Retina (tissue), 1 donor: ENCODE measurements around the gene TEX51.

Experiments
- DNase-seq: peaks from one replicate; pipeline ENCODE4 v3.0.0-alpha.2; 2016

Gene TEX51

DNA sequence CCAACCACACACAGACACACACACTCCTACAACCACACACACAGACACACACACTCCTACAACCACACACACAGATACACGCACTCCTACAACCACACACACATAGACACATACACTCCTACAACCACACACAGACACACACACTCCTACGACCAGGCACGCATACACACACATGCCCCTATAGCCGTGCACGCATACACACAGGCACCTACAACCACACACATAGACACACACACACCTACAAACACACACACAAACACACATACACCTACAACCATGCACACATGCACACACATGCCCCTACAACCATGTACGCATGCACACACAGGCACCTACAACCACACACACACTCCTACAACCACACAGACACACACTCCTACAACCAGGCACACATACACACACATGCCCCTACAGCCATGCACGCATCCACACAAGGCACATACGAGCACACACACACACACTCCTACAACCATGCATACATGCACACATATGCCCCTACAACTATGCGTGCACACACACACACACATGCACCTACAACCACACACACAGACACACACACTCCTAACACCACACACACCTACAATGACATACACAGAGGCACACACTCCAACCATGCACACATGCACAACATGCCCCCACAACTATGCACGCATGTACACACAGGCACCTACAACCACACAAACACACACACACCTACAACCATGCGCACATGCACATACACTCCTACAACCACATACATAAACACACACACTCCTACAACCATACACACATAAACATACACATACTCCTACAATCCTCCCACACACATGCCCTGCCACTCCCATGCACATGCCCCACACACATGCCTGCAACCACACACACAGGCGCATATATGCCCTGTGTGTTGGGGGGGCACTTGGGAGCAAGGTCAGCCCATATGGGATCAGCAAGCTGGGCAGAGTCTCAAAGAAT is 19.1 kb upstream of the TEX51 start:
- no peak for DNase-seq

- DNase-seq = no peak
Measured at GRCh38 chr2:126880324-126880723, 18.4 kb upstream of the TEX51 start.

- no peak for DNase-seq
Measured at GRCh38 chr2:126880817-126881216, 17.9 kb upstream of the TEX51 start.

DNA sequence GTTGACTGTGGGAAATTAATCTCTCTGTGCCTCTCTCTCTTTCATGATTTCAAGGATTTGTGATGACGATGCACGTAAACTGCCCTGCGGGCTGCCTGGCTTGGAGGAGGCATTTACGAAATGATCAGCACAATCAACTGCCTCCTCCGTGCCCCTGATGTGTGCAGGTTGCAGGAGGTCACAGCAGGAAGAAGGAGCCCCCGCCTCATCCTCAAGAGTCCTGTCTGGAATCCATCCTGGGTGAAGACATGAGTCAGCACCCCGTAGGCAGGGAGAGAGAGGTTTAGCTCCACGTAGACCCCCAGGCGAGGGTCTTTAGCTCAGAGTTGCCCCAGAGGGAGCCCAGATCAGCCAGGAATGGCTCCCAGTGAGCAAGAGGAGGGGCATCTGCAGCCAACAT is 17.1 kb upstream of the TEX51 start:
- no peak for DNase-seq

DNA sequence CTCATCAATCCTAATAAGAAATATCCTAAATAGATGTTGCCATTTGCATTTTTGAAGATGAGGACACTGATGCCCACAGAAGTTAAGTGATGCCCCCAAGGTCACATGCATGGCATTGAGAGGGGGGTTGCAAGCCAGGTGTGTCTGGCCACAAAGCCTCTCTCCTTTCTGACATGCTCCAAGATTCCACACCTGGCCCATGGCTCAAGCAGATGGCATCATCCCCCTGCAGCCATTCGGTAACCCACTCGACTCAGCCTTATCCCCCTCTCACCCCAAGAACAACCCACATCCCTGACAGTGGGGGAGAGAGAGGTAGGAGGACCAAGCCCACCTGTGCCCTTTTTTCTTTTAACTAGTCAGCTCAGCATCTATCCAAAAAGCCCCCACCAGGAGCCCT is 16.5 kb upstream of the TEX51 start:
- DNase-seq = no peak

DNA sequence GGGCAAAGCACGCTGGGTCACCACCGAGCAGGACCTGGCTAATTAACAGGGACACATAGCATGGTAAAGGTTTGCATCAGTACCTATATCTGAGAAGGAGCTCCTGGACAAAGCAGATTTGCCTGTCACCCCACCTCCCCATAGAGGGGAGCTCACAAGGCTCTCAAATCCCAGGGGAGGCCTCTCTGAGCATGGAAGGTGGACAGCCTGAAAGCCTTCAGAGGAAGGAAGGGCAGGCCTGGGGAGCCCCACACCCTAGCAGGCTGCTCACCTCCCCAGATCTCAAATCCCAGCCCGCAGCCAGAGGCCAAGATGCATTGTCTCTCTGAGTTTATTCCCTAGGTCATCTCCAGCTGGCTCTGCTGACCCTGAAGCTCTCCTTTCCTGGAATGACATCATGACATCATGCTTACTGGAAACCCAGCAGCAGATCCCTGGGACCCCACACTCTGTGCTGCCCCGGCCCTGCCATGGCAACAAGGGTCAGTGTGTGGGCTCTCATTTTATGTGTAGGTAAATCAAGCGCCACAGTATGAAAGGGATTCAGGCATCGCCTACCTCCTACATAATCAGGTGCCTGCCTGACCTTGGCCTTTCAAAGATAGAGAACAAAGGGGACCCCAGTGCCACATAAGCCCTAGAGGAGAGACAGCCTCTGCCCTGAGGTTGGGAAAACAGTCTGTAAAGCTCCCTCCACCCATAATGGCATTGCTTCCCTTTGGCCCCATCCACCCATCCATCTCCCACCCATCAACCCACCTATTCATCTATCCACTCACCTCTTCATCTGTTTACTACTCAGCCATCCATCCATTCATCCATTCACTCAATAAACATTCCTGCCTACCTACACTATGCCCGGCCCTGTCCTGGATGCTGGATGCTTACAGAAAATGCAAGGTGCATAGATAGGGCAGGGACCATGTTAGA is 15.7 kb upstream of the TEX51 start:
- DNase-seq = no peak

DNA sequence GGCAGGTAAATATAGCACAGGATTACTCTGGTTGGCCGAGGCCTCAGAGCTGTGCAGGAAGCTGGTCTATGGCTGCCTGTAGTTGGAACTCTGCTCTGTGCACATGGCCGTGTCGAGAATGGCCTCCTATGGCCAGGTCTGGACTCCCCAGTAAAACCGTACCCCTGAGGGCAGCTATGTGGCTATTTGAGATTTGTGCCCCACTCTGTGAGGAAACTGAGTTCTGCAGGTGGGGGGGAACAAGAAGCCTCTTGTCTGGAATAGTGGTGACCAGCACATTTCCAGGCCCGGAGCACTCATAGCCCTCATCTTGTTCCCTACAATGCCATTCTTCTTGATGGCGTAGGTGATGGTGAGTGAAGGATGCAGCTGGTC is 15.0 kb upstream of the TEX51 start:
- DNase-seq = no peak

GRCh38 chr2:126884861-126885750 is 13.6 kb upstream of the TEX51 start:
- DNase-seq = no peak

DNA sequence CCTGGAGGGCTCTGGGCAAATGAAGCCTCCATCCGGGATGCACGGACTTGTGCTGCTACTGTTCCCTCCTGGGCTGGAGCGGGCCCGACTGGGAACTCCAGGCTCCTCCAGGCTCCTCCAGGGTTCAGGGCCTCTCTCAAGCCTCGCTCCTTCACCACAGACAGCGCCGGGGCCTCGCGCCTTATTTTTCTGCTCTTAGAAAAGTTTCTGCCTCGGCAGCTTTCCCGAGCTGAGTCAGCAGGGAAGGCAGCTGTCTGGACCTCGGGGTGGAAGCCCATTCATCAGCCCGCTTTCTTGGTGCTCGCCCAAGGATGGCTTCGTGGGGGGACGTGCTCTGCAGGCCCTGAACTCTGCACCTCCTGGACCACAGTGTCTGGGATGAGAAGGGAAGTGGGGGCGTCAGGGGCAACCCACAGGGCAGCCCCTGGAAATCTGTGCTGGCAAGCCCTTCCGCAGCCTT is 12.9 kb upstream of the TEX51 start:
- DNase-seq = no peak

DNA sequence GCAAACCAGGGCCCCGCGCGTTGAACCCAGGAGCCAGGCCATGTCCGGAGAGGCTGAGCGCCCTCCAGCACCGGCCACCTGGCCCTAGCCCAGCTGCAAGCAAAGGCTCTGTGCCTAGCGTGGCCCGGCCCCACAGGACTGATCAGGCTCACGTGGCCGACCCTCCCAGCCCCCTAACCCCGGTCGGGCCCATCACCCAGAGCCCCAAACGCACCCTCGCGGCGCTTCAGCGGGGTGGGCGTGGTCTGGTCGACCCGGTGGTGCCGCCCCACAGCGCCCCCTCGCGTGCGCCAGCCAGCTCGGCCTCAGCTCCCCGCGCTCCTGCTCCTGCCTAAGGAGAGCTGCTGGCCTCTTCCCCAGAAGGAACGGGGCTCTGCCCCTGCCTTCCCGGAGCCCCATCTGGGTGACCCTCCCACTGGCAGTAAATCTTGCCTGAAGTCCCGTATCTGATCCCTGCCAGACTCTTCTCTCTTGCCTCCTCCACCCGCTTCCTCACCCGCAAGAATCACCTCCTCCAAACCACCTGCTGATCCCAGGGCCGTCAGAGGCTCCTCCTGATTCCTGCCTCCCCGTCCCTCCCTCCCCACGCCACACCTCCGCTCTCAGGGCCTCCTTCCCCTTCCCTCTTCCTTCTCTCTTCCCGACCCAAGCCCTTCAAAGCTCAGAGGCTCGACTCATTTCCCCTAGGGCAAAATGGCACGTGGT is 12.3 kb upstream of the TEX51 start:
- peak; percentile 91 for DNase-seq

- no peak for DNase-seq
Measured at GRCh38 chr2:126886916-126887280, 11.8 kb upstream of the TEX51 start.

DNA sequence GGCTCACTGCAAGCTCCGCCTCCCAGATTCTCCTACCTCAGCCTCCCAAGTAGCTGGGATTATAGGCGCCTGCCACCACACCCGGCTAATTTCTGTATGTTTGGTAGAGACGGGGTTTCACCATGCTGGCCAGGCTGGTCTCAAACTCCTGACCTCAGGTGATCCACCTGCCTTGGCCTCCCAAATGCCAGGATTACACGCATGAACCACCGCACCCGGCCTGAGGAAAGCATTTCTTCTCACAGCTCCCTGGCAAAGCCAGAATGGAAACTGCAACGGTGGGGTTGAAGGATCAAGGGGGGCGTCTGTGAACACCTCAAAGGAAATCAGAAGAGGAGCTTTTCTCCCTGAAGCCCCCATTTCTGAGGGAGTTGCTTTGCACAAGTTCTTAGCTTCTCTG is 11.2 kb upstream of the TEX51 start:
- no peak for DNase-seq

DNA sequence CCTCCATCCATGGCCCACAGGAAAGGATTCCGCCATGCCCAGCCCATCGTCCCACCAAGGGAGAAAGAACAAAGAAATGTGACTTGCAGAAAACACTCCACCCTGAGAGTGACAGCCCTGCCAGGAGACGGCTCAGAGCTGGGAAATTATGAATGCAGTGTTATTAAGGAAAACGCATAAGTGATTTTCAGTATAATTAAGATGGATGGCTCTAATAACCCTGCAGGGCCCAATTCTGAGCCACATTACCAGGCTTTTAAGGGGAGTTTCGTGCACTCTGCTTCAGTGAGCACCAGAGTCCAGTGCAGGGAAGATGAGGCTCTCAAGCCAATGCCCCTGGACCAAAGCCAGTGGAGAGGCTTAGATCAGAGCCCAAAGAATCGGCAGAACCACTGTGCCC is 10.6 kb upstream of the TEX51 start:
- no peak for DNase-seq

- DNase-seq = no peak
Measured at GRCh38 chr2:126889071-126889470, 9.6 kb upstream of the TEX51 start.

GRCh38 chr2:126889496-126890135 is 9.1 kb upstream of the TEX51 start:
- no peak for DNase-seq

- no peak for DNase-seq
Measured at GRCh38 chr2:126890136-126890510, 8.6 kb upstream of the TEX51 start.

DNA sequence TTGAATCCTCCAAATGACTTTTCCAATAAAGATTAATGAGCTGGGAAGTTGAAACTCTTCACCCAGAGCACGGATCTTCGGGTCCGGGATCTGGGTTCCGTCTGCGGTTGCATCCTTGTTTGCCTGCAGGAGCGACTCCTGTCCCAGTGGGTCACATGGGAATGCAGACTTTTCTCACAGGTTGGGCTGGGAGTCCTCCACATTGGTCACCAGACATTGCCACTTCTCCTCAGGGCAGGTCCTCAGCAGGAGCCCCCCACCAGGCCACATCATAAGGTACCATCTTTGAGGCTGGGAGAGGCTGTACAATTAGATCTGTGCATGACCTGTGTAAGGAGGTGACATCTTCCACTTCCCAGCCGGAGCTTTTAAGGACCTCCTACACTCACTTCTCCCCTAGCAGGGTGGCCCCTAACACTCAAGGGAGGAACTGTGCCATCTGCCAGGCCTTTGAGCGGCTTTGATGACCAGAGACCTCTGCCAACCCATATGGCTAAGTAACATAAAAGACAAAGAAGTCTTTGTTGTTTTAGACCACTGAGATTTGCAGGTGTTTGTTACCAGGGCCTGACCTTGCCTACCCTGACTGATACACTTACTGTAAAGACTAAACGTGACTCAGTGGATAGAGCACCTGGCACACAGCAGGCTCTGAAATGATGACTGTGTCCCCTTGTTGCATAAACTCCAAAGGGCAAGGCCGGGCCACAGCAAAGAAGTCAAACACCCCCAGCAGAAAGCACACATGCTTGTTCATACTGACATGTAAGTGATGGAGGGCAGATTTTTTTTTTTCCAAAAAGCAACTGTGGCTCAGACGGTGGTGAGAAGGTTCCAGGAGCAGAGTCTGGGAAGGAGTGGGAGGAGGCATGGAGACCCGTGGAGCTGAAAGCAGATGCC is 7.9 kb upstream of the TEX51 start:
- no peak for DNase-seq

DNA sequence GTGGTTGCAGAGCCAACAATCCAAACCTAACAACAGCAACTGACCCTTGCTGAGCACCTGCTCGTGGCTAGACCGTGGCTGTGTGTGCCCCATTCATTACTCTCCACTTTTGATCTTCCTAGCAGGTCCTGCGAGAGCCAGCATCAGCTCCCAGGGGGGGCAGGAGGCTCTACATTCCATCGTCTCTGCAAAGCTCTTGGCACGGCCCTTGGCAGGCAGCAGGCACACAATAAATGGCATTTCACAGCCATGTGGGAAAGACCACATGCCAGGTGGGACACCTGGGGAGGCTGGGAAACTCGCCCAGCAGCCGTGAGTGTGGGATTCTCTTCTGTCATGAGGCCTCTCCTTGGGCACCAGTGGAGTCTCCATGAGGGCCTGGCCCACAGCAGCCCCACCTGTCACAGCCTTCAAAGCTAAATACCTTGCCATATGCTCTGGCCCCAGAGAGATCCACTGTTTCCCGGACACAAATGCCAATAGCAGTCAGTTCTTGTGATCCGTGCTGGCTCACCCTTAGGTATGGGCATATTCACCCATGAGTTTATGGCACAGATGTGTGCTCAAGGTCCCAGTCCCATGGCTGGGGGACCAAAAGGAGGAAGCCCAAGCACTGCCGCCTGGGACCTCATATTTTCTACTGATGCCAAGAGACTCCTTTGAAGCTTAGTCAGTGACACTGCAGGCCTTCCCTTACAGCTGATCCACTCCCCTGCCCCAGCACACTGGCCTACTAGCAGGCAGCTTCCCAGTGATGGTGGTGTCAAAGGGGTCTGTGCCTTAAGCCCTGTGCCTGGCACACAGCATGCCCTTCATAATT is 6.8 kb upstream of the TEX51 start:
- no peak for DNase-seq

- DNase-seq = no peak
Measured at GRCh38 chr2:126893153-126893552, 5.5 kb upstream of the TEX51 start.

GRCh38 chr2:126893606-126894005 is 5.1 kb upstream of the TEX51 start:
- DNase-seq = no peak
